Astrocyte (in vitro differentiated cells and primary cell): ENCODE data around the gene SPR. TPM values are rescaled to one million over a fixed set of nuclear protein-coding genes. Genes with fewer than 3 reads are reported as not detected.

ENCODE experiments used
- DNase-seq: peaks from one replicate; pipeline ENCODE4 v3.0.0-alpha.2; 2010; ENCODE audit warnings: low read depth
- FAIRE-seq: peaks from 2 replicates; lab custom pipeline; 2011; peaks lifted over from hg19 to GRCh38; lab: Jason Lieb, UNC
- H2AFZ ChIP-seq: 2 replicates; pipeline ENCODE4 v1.6.0; 2012; ENCODE audit warnings: low read depth, low read length, inconsistent platforms
- H3K27ac ChIP-seq: 2 replicates; pipeline ENCODE4 v1.5.1; 2011; ENCODE audit warnings: low read depth, low read length, inconsistent platforms
- H3K27me3 ChIP-seq: 2 replicates; pipeline ENCODE4 v1.6.0; 2011; ENCODE audit warnings: low read length, inconsistent platforms; ENCODE audit not compliant: insufficient read depth
- H3K36me3 ChIP-seq: 2 replicates; pipeline ENCODE4 v1.5.1; 2011; ENCODE audit warnings: low read length, inconsistent platforms; ENCODE audit not compliant: insufficient read depth
- H3K4me1 ChIP-seq: 2 replicates; pipeline ENCODE4 v1.5.1; 2011; ENCODE audit warnings: low read length, inconsistent platforms; ENCODE audit not compliant: insufficient read depth
- H3K4me2 ChIP-seq: 2 replicates; pipeline ENCODE4 v1.6.0; 2012; ENCODE audit warnings: low read length, inconsistent platforms
- H3K4me3 ChIP-seq: 2 replicates; pipeline ENCODE4 v1.5.1; 2011; ENCODE audit warnings: low read depth, mild to moderate bottlenecking, low read length, inconsistent platforms; ENCODE audit not compliant: insufficient read depth
- H3K79me2 ChIP-seq: 2 replicates; pipeline ENCODE4 v1.6.0; 2012; ENCODE audit warnings: mild to moderate bottlenecking, low read length, inconsistent platforms; ENCODE audit not compliant: insufficient read depth
- H3K9ac ChIP-seq: 2 replicates; pipeline ENCODE4 v1.6.0; 2012; ENCODE audit warnings: mild to moderate bottlenecking, low read length, inconsistent platforms
- H3K9me3 ChIP-seq: 2 replicates; pipeline ENCODE4 v1.5.1; 2012; ENCODE audit warnings: low read depth, mild to moderate bottlenecking, low read length, inconsistent platforms; ENCODE audit not compliant: insufficient read depth
- H4K20me1 ChIP-seq: 2 replicates; pipeline ENCODE4 v1.6.0; 2012; ENCODE audit warnings: low read length, inconsistent platforms; ENCODE audit not compliant: insufficient read depth
- H3K27ac Mint-ChIP-seq: one replicate; pipeline ENCODE4 v1.8.0; 2021; ENCODE audit warnings: mild to moderate bottlenecking, mixed read lengths; ENCODE audit not compliant: unreplicated experiment
- H3K27me3 Mint-ChIP-seq: one replicate; pipeline ENCODE4 v1.8.0; 2021; ENCODE audit warnings: low read depth, mixed read lengths; ENCODE audit not compliant: unreplicated experiment
- H3K36me3 Mint-ChIP-seq: one replicate; pipeline ENCODE4 v1.8.0; 2021; ENCODE audit warnings: low read depth, mixed read lengths; ENCODE audit not compliant: unreplicated experiment
- H3K4me1 Mint-ChIP-seq: one replicate; pipeline ENCODE4 v1.8.0; 2021; ENCODE audit warnings: low read depth, mixed read lengths; ENCODE audit not compliant: unreplicated experiment
- H3K4me3 Mint-ChIP-seq: one replicate; pipeline ENCODE4 v1.8.0; 2021; ENCODE audit warnings: mild to moderate bottlenecking, moderate library complexity, mixed read lengths; ENCODE audit not compliant: unreplicated experiment
- H3K9me3 Mint-ChIP-seq: one replicate; pipeline ENCODE4 v1.8.0; 2021; ENCODE audit warnings: mild to moderate bottlenecking, mixed read lengths; ENCODE audit not compliant: unreplicated experiment
- CTCF ChIP-seq: IDR thresholded peaks from 2 replicates; pipeline ENCODE4 v1.5.1; 2011; ENCODE audit warnings: low read depth, mild to moderate bottlenecking, inconsistent platforms, low read length, moderate library complexity; ENCODE audit not compliant: insufficient read depth
- EZH2 ChIP-seq: IDR thresholded peaks from 2 replicates; pipeline ENCODE4 v1.6.1; 2012; ENCODE audit warnings: mild to moderate bottlenecking, low read length, inconsistent platforms; ENCODE audit not compliant: insufficient read depth
- total RNA-seq: library from RNA; stranded (reverse); gene quantifications from 2 replicates; pipeline ENCODE4 v1.2.1, GENCODE V29; 2021

Gene SPR
- total RNA-seq, 1 donor from 2014 or later = 23.6 TPM

- Mint-ChIP-seq H3K36me3 (no peaks in the 10 kb centered on the region), H3K27me3 (peaks cover 2% of the 10 kb centered on the region), H3K4me1 (no peaks in the 10 kb centered on the region), H3K9me3 (peaks cover 1% of the 10 kb centered on the region), H3K4me3 (no peak overlapping the region), H3K27ac (no peak overlapping the region)
- no peaks in the 10 kb centered on the region for H3K79me2 ChIP-seq
- no peak overlapping the region for H3K4me3 ChIP-seq
- H3K4me2 ChIP-seq = no peak overlapping the region
- H3K27me3 ChIP-seq = peaks cover 14% of the 10 kb centered on the region
- H3K9ac ChIP-seq = no peak overlapping the region
- no peak for TF ChIP-seq CTCF
- no peak for TF ChIP-seq EZH2
- H3K9me3 ChIP-seq = no peaks in the 10 kb centered on the region
- H3K27ac ChIP-seq = no peak overlapping the region
- no peaks in the 10 kb centered on the region for H4K20me1 ChIP-seq
- FAIRE-seq = no peak
- no peak for DNase-seq
- no peaks in the 10 kb centered on the region for H3K36me3 ChIP-seq
- no peaks in the 10 kb centered on the region for H3K4me1 ChIP-seq
- H2AFZ ChIP-seq = no peak overlapping the region
Observed at GRCh38 chr2:72847534-72848315, 39.5 kb upstream of the SPR start.

- Mint-ChIP-seq H3K9me3 (no peaks in the 10 kb centered on the region), H3K27me3 (peaks cover 4% of the 10 kb centered on the region), H3K27ac (no peak overlapping the region), H3K4me3 (no peak overlapping the region), H3K36me3 (no peaks in the 10 kb centered on the region), H3K4me1 (no peaks in the 10 kb centered on the region)
- no peak for DNase-seq
- no peak for FAIRE-seq
- Histone ChIP-seq H3K9ac (no peak overlapping the region), H3K36me3 (no peaks in the 10 kb centered on the region), H3K4me2 (no peak overlapping the region), H3K4me3 (no peak overlapping the region), H4K20me1 (no peaks in the 10 kb centered on the region), H2AFZ (no peak overlapping the region), H3K27me3 (peaks cover 16% of the 10 kb centered on the region), H3K9me3 (no peaks in the 10 kb centered on the region), H3K4me1 (no peaks in the 10 kb centered on the region), H3K27ac (no peak overlapping the region), H3K79me2 (no peaks in the 10 kb centered on the region)
- TF ChIP-seq CTCF (no peak), EZH2 (no peak)
Observed at GRCh38 chr2:72848436-72849137, 38.6 kb upstream of the SPR start.

- no peaks in the 10 kb centered on the region for H3K79me2 ChIP-seq
- H3K27me3 ChIP-seq = peaks cover 16% of the 10 kb centered on the region
- H3K4me3 ChIP-seq = no peak overlapping the region
- H3K4me2 ChIP-seq = no peak overlapping the region
- TF ChIP-seq CTCF = no peak
- no peak for TF ChIP-seq EZH2
- peaks cover 4% of the 10 kb centered on the region for H3K27me3 Mint-ChIP-seq
- no peaks in the 10 kb centered on the region for H4K20me1 ChIP-seq
- DNase-seq (no peak), FAIRE-seq (no peak)
- no peak overlapping the region for H3K27ac Mint-ChIP-seq
- H3K9me3 ChIP-seq = no peaks in the 10 kb centered on the region
- no peak overlapping the region for H3K9ac ChIP-seq
- no peaks in the 10 kb centered on the region for H3K4me1 Mint-ChIP-seq
- H3K36me3 ChIP-seq = no peaks in the 10 kb centered on the region
- H3K27ac ChIP-seq = no peak overlapping the region
- H3K36me3 Mint-ChIP-seq = no peaks in the 10 kb centered on the region
- H3K4me3 Mint-ChIP-seq = no peak overlapping the region
- H3K9me3 Mint-ChIP-seq = no peaks in the 10 kb centered on the region
- no peak overlapping the region for H2AFZ ChIP-seq
- no peaks in the 10 kb centered on the region for H3K4me1 ChIP-seq
Observed at GRCh38 chr2:72849138-72849462, 38.1 kb upstream of the SPR start.
